HepG2 (cell line): ENCODE measurements around the gene GPC2. TPM values are rescaled to one million over a fixed set of nuclear protein-coding genes. Genes with fewer than 3 reads are reported as not detected.

ENCODE experiments used
- ADNP ChIP-seq: sonication (generic); formaldehyde crosslinking; IDR thresholded peaks from 2 replicates; pipeline ENCODE4 v1.4.0; 2020; ENCODE audit warnings: missing genetic modification reagents
- FLYWCH1 ChIP-seq: sonication (generic); formaldehyde crosslinking; IDR thresholded peaks from 2 replicates; pipeline ENCODE4 v1.8.1; 2023; ENCODE audit warnings: mild to moderate bottlenecking, missing genetic modification reagents
- GATAD2A ChIP-seq: IDR thresholded peaks from 2 replicates; pipeline ENCODE4 v1.6.1; 2016
- RARG ChIP-seq: sonication (generic); formaldehyde crosslinking; IDR thresholded peaks from 2 replicates; pipeline ENCODE4 v1.4.0; 2020; ENCODE audit warnings: low read depth, mild to moderate bottlenecking, missing genetic modification reagents
- SIN3B ChIP-seq: fragments of 150-350 bp; IDR thresholded peaks from 2 replicates; pipeline ENCODE4 v1.6.1; 2014; ENCODE audit warnings: low read length
- SPEN ChIP-seq: sonication (generic); formaldehyde crosslinking; IDR thresholded peaks from 2 replicates; pipeline ENCODE4 v1.5.1; 2020; ENCODE audit warnings: low read depth, mild to moderate bottlenecking, missing genetic modification reagents
- TCF12 ChIP-seq, 2 experiments: fragments of 450-650 bp in 1 of 2; sonication (generic) in 1 of 2; formaldehyde crosslinking in 1 of 2; IDR thresholded peaks; 2 replicates each; pipeline versions ENCODE4 v1.6.1 to v1.8.0; 2017 to 2022; ENCODE audit warnings: antibody characterized with exemption in 1 of 2, mild to moderate bottlenecking in 1 of 2, missing genetic modification reagents in 1 of 2, moderate library complexity in 1 of 2
- THYN1 ChIP-seq: sonication (generic); formaldehyde crosslinking; IDR thresholded peaks from 2 replicates; pipeline ENCODE4 v1.8.1; 2023; ENCODE audit warnings: low read depth, mild to moderate bottlenecking, moderate library complexity, missing genetic modification reagents, borderline replicate concordance
- ZGPAT ChIP-seq: IDR thresholded peaks from 2 replicates; pipeline ENCODE4 v1.6.1; 2016; ENCODE audit warnings: mild to moderate bottlenecking
- ZNF205 ChIP-seq: IDR thresholded peaks from 2 replicates; pipeline ENCODE4 v1.6.1; 2018; ENCODE audit warnings: missing biosample characterization, missing genetic modification reagents
- ZNF33A ChIP-seq: sonication (generic); formaldehyde crosslinking; IDR thresholded peaks from 2 replicates; pipeline ENCODE4 v1.5.1; 2020; ENCODE audit warnings: missing genetic modification reagents, mild to moderate bottlenecking, moderate library complexity, borderline replicate concordance
- ZNF773 ChIP-seq: sonication (generic); formaldehyde crosslinking; IDR thresholded peaks from 2 replicates; pipeline ENCODE4 v1.4.0; 2020; ENCODE audit warnings: missing genetic modification reagents, borderline replicate concordance
- ZNF790 ChIP-seq: sonication (generic); formaldehyde crosslinking; IDR thresholded peaks from 2 replicates; pipeline ENCODE4 v1.8.0; 2022; ENCODE audit warnings: missing genetic modification reagents, mild to moderate bottlenecking, borderline replicate concordance
- ZNF839 ChIP-seq: sonication (generic); formaldehyde crosslinking; IDR thresholded peaks from 2 replicates; pipeline ENCODE4 v1.4.0; 2020; ENCODE audit warnings: missing genetic modification reagents, mild to moderate bottlenecking, borderline replicate concordance
- ZNF879 ChIP-seq: sonication (generic); formaldehyde crosslinking; IDR thresholded peaks from 2 replicates; pipeline ENCODE4 v1.8.1; 2023; ENCODE audit warnings: missing genetic modification reagents
- ZNF883 ChIP-seq: sonication (generic); formaldehyde crosslinking; IDR thresholded peaks from 2 replicates; pipeline ENCODE4 v1.5.1; 2020; ENCODE audit warnings: mild to moderate bottlenecking, missing genetic modification reagents; ENCODE audit errors: not compliant biosample characterization
- polyA plus RNA-seq, 8 experiments: library from polyadenylated mRNA; depleted of rRNA in 3 of 8; stranded (reverse) in 7 of 8; unstranded in 1 of 8; fragments of >200 nt; fragmentation: Illumina TruSeq in 4 of 8; extraction: Trizol in 4 of 8; gene quantifications; 2 replicates each; pipeline versions ENCODE4 v1.2.1 to v1.2.3, GENCODE V29; 2011 to 2016; ENCODE audit warnings: low read depth in 4 of 8, missing spikeins in 1 of 8, mixed read lengths in 1 of 8; ENCODE audit not compliant: insufficient read depth in 1 of 8
- total RNA-seq, 5 experiments: library from RNA; depleted of rRNA; stranded (reverse); fragments of >200 nt; fragmentation: Illumina TruSeq; extraction: Trizol; gene quantifications; 2 replicates each; pipeline ENCODE4 v1.2.3, GENCODE V29; 2016; ENCODE audit warnings: low read depth in 1 of 5
- TF ChIP-seq, protein P1 (sequence below): sonication (generic); formaldehyde crosslinking; conservative IDR thresholded peaks from 2 replicates; pipeline ENCODE4 v1.4.0; 2020; ENCODE audit warnings: missing genetic modification reagents
- TF ChIP-seq, protein P2 (sequence below): sonication (generic); formaldehyde crosslinking; IDR thresholded peaks from 2 replicates; pipeline ENCODE4 v1.4.0; 2020; ENCODE audit warnings: mild to moderate bottlenecking, missing genetic modification reagents
- TF ChIP-seq, protein P3 (sequence below): IDR thresholded peaks from 2 replicates; pipeline ENCODE4 v1.6.1; 2016; ENCODE audit warnings: low read depth, control low read depth
- TF ChIP-seq, protein P4 (sequence below): sonication (generic); formaldehyde crosslinking; IDR thresholded peaks from 2 replicates; pipeline ENCODE4 v1.9.0; 2021; ENCODE audit warnings: missing genetic modification reagents, borderline replicate concordance

The GPC2 gene
- total and polyA plus RNA-seq, 2 of the 13 experiments (the other 11 are each of a cell fraction or from before 2014, with no cell fraction given): 0.64 to 0.78 TPM

GRCh38 chr7:100126931-100127865 lies 50.0 kb downstream of the GPC2 start, which contains the start of gene MBLAC1 (continued):
- TF ChIP-seq, protein P1, sequence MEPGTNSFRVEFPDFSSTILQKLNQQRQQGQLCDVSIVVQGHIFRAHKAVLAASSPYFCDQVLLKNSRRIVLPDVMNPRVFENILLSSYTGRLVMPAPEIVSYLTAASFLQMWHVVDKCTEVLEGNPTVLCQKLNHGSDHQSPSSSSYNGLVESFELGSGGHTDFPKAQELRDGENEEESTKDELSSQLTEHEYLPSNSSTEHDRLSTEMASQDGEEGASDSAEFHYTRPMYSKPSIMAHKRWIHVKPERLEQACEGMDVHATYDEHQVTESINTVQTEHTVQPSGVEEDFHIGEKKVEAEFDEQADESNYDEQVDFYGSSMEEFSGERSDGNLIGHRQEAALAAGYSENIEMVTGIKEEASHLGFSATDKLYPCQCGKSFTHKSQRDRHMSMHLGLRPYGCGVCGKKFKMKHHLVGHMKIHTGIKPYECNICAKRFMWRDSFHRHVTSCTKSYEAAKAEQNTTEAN (CRISPR knock-in tag): peak; percentile 59; the same call in 1 of the 2 replicates
- TF ChIP-seq SIN3B (no peak), ADNP (CRISPR knock-in tag) (no peak), ZNF839 (CRISPR knock-in tag) (no peak), TCF12 (IDR thresholded peaks at IDR 0.05) (no peak), TCF12 (CRISPR knock-in tag; IDR thresholded peaks at IDR 0.05) (0 out of 2 replicates have a peak, but pooled peaks have one; percentile 30), ZNF205 (CRISPR knock-in tag) (no peak), ZNF883 (CRISPR knock-in tag) (no peak), THYN1 (CRISPR knock-in tag) (no peak), ZGPAT (CRISPR knock-in tag) (no peak; the same call in 1 of the 2 replicates), SPEN (CRISPR knock-in tag) (peak; percentile 57; the same call in 1 of the 2 replicates), ZNF773 (CRISPR knock-in tag) (peak; percentile 33; the same call in 1 of the 2 replicates), ZNF790 (0 out of 2 replicates have a peak, but pooled peaks have one; percentile 51), ZNF879 (CRISPR knock-in tag) (0 out of 2 replicates have a peak, but pooled peaks have one; percentile 8), RARG (no peak), ZNF33A (CRISPR knock-in tag) (no peak), GATAD2A (CRISPR knock-in tag) (no peak; the same call in 1 of the 2 replicates), FLYWCH1 (CRISPR knock-in tag) (0 out of 2 replicates have a peak, but pooled peaks have one; percentile 44)
- TF ChIP-seq, protein P2, sequence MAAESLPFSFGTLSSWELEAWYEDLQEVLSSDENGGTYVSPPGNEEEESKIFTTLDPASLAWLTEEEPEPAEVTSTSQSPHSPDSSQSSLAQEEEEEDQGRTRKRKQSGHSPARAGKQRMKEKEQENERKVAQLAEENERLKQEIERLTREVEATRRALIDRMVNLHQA (CRISPR knock-in tag): no peak
- TF ChIP-seq, protein P3, sequence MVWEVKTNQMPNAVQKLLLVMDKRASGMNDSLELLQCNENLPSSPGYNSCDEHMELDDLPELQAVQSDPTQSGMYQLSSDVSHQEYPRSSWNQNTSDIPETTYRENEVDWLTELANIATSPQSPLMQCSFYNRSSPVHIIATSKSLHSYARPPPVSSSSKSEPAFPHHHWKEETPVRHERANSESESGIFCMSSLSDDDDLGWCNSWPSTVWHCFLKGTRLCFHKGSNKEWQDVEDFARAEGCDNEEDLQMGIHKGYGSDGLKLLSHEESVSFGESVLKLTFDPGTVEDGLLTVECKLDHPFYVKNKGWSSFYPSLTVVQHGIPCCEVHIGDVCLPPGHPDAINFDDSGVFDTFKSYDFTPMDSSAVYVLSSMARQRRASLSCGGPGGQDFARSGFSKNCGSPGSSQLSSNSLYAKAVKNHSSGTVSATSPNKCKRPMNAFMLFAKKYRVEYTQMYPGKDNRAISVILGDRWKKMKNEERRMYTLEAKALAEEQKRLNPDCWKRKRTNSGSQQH (CRISPR knock-in tag): no peak
- TF ChIP-seq, protein P4, sequence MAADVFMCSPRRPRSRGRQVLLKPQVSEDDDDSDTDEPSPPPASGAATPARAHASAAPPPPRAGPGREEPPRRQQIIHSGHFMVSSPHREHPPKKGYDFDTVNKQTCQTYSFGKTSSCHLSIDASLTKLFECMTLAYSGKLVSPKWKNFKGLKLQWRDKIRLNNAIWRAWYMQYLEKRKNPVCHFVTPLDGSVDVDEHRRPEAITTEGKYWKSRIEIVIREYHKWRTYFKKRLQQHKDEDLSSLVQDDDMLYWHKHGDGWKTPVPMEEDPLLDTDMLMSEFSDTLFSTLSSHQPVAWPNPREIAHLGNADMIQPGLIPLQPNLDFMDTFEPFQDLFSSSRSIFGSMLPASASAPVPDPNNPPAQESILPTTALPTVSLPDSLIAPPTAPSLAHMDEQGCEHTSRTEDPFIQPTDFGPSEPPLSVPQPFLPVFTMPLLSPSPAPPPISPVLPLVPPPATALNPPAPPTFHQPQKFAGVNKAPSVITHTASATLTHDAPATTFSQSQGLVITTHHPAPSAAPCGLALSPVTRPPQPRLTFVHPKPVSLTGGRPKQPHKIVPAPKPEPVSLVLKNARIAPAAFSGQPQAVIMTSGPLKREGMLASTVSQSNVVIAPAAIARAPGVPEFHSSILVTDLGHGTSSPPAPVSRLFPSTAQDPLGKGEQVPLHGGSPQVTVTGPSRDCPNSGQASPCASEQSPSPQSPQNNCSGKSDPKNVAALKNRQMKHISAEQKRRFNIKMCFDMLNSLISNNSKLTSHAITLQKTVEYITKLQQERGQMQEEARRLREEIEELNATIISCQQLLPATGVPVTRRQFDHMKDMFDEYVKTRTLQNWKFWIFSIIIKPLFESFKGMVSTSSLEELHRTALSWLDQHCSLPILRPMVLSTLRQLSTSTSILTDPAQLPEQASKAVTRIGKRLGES (CRISPR knock-in tag): no peak
